HG03280 (cell line): ENCODE data around the gene GLIS1.

Source experiments
- ATAC-seq: cut with Tn5 transposase; IDR thresholded peaks from one replicate; pipeline ENCODE4 v1.9.1; 2021; ENCODE audit warnings: mild to moderate bottlenecking, moderate library complexity; ENCODE audit not compliant: unreplicated experiment

GLIS1 gene

DNA sequence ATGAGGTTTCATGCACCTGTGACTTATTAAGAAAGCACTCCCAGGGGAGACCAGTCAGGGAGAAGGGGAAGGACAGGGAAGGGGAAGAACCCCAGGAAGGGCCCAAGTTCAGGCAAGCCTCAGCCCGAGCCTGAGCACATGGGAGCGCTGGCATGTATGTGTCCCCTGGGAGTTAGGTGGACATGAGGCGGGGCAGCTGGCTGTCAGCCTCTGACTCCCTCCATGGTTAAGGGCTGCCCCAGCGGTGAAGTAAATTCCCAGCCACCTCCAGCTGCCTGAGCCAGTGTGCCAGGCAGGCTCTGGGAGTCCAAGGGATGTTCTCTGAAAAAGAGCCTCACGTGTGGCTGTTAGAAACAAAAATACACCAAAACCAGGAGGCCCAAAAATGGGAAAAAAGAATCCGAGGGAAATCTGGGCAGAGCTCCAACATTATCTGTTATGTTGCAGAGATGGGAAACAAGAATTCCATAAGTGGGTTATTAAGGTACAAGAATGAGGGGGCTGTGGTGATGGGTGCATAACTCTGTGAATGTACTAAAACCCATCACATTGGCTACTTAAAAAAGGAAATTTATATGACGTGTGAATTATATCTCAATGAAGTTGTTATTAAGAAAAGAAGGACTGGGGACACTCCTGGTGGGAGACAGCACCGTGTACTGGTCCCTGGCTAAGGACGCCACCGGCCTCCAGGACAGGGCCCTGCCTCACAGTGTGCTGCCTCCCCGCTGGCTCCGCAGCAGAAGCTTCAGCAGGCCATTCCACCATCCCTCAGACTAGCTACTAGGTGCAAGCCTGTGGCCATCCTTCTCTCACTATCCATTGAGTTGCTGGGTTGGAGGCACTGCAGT, 261.1 kb downstream of the GLIS1 start:
- no peak for ATAC-seq

- no peak for ATAC-seq
These were observed 262.4 kb downstream of the GLIS1 start for GRCh38 chr1:53476579-53476978.

DNA sequence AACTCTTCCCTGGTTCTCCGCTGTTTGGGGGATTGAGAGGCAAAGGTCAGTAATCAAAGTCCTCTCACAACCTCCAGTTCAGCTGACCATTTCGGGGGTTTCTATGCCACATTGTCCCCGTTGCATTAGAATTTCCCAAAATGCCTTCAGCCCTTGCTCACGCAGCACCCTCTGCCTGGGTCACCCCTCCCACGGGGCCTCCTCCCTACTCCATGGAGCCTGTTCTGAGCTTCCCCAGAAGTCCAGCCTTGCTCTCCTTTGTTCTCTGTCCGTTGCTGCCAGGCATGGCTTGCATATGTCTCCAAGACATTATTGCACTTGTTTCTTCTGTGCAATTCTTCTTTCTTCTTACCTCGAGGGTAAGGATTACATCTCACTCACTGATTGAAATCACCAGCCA, 263.3 kb downstream of the GLIS1 start:
- no peak for ATAC-seq

- ATAC-seq = no peak
These were observed 265.5 kb downstream of the GLIS1 start for GRCh38 chr1:53473463-53473862.

GRCh38 chr1:53471000-53471399, 268.0 kb downstream of the GLIS1 start:
- ATAC-seq = no peak

GRCh38 chr1:53470584-53470983, 268.4 kb downstream of the GLIS1 start:
- no peak for ATAC-seq

- no peak for ATAC-seq
These were observed 268.8 kb downstream of the GLIS1 start for GRCh38 chr1:53470155-53470554.

DNA sequence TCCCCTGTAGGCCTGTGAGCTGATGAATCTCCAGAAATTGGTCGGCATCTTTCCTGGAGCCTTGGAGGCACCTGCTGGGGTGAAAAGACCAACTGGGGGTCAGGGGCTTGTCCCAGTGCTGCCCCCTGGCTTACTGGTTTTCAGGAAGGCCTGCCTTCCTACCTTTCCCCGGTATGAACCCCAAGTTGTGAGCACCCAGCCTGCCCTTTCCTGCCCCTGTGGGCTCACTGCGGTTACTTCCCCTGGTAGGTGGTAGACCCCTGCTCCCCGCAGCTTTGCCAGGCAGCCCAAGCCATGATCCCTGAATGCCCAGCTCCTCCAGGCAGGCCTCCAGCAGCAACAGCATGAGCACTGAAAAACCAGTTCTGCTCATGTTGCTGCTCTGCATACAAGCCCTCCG, 269.6 kb downstream of the GLIS1 start:
- no peak for ATAC-seq

- ATAC-seq = no peak
These were observed 270.6 kb downstream of the GLIS1 start for GRCh38 chr1:53468374-53468773.

DNA sequence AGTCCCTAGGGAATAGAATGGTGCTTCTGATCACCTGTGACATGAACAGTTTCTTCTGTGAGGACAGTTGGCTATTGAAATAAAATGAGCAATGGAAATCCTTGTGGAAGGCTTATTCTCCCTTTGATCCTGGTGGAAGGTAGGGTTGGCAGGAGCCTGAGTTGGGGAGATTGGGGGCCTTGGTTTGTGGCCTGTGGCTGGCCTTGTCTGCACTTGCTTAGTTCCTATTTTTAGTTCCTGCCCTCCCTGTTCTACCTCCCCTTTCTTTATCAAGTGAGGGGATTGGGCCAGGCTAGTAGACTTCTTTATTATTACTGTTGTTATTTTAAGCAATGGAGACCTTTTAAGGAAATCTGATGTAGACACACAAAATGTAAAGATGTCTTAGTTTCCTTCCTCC, 271.6 kb downstream of the GLIS1 start:
- ATAC-seq = no peak

DNA sequence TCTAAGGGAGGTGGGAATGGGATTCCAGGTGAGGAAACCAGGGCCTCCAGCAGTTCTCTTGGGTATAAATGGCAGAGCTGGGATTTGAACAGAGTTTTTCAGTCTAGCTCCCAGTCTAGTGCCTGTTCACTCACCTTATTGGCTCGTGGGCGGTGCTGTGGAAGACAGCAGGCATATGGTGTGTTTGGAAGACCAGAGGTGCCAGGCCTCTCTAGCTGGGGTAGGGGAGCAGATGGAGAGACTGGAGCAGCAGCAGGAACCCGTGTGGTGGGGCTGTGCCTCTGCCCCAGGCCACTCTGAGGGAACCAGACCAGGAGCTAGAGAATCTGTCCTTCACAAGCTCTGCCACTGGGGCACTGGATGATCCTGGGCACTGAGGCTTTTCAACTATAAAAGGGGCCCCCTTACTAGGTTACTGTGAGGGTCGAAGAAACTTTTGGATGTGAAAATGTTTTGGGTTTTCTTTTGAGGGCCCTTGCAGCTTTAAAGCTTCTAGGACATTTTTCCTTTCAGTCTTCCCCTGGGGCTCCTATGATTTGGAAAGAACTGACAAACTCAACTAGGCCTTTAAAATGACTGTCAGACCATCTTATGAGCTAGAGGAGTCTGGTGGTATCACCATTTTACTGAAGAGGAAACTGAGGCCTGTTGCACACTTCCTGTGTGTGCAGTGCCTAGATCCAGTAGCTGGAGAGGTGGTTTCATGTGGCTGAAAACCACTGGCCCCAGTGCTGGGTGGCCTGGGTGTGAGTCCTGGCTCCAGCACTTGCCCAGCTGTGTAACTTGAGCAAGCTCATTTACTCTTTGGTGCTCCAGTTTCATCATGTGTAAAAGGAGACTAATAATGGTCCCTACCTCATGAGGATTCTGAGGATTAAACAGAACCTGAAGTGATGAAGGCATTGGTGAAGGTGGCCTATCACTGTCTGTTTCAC, 273.7 kb downstream of the GLIS1 start:
- ATAC-seq = no peak

GRCh38 chr1:53463961-53464899, 274.7 kb downstream of the GLIS1 start:
- no peak for ATAC-seq

GRCh38 chr1:53462769-53463501, 276.0 kb downstream of the GLIS1 start:
- no peak for ATAC-seq

- ATAC-seq = no peak
These were observed 276.8 kb downstream of the GLIS1 start for GRCh38 chr1:53462193-53462592.

GRCh38 chr1:53461323-53462044, 277.5 kb downstream of the GLIS1 start:
- no peak for ATAC-seq

DNA sequence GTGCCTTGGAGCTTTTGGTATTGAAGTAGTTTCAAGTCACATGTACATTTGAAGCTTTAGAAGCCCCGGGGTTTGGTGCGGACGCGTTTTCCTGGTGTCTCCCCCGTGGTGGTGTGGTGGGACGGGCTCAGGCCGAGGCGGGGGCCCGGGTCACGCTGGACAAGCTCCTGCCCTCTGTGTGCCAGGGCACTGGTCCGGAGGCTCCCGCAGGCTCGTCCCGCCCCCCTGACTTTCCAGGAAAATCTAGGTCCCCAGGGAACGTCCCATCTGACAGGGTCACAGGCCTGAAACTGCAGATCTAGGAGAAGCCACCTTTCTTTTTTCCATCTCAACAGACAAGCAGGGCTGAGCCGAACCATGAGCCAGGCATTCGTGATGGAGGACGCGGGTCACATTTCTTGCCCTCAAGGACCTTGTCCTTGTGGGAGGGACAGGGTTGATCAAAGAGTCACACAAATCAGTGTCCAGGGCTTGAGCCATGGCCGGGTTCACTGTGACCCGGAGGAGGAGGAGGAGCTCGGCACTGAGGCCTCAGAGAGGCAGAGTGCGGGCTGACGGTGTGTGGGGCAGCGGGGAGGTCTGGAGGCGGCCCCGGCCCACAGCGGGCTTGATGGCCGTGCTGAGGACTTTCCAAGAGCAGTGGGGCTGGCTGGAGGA, 278.2 kb downstream of the GLIS1 start:
- ATAC-seq = no peak

- ATAC-seq = no peak
These were observed 278.7 kb downstream of the GLIS1 start for GRCh38 chr1:53460211-53460634.

GRCh38 chr1:53459321-53460175, 279.4 kb downstream of the GLIS1 start, which contains the start of gene DMRTB1:
Gene DMRTB1 (plus strand): TSS chr1:53459399. CDS start chr1:53459454, 55 bp downstream.
- ATAC-seq = no peak
